ENCODE data around the gene TMEM169. TPM values are rescaled to one million over a fixed set of nuclear protein-coding genes. Genes with fewer than 3 reads are reported as not detected.

TMEM169 gene
- total RNA-seq, 1 donor from 2014 or later = 166 TPM

GRCh38 chr2:216081012-216081411 lies 707 bp upstream of the TMEM169 start:
- TF ChIP-seq, protein P1, sequence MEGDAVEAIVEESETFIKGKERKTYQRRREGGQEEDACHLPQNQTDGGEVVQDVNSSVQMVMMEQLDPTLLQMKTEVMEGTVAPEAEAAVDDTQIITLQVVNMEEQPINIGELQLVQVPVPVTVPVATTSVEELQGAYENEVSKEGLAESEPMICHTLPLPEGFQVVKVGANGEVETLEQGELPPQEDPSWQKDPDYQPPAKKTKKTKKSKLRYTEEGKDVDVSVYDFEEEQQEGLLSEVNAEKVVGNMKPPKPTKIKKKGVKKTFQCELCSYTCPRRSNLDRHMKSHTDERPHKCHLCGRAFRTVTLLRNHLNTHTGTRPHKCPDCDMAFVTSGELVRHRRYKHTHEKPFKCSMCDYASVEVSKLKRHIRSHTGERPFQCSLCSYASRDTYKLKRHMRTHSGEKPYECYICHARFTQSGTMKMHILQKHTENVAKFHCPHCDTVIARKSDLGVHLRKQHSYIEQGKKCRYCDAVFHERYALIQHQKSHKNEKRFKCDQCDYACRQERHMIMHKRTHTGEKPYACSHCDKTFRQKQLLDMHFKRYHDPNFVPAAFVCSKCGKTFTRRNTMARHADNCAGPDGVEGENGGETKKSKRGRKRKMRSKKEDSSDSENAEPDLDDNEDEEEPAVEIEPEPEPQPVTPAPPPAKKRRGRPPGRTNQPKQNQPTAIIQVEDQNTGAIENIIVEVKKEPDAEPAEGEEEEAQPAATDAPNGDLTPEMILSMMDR (IDR thresholded peaks at IDR 0.05; ENCODE audit: partially characterized antibody, unreplicated experiment) = no peak
- H3K4me1 Mint-ChIP-seq (ENCODE audit: low read depth, unreplicated experiment) = peaks cover 19% of the 10 kb centered on the region
- DNase-seq = no peak
- H3K27me3 Mint-ChIP-seq (ENCODE audit: unreplicated experiment) = peaks cover 21% of the 10 kb centered on the region
- H3K27ac Mint-ChIP-seq (ENCODE audit: unreplicated experiment) = peak overlapping the region; percentile 100
- peak overlapping the region; percentile 93 for H3K4me3 Mint-ChIP-seq (ENCODE audit: unreplicated experiment)
- H3K9me3 Mint-ChIP-seq (ENCODE audit: unreplicated experiment) = peaks cover 29% of the 10 kb centered on the region
- H3K36me3 Mint-ChIP-seq (ENCODE audit: unreplicated experiment) = no peaks in the 10 kb centered on the region

DNA sequence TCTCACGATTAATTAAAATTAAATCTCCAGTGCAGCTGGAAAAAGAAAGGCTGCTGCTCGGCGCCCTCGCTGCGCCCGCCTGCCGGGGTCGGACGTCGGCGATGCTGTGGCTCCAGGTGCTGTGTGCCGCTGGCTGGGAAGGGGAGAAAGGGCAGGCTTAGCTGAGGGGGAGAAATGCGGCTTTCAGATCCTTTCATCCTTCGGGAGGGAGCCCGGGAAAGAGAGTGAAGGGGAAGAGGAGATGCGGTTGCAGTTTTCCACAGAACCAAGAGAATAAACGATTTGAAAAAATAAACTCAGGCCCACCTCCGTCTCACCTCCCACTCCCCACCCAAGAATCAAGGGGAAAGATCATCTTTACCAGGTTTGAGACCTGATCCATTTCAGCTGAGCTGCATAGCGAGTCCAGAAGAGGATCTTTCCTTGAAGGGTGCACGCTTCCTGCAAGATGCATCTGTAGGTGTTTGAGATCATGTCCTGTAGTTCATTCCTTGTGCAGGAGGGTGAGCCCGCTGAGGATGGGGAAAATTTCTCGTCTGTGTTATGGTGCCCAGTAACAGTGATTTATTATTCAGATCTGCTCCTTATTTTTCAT lies 495 bp downstream of the TMEM169 start:
- DNase-seq = no peak
- peaks cover 21% of the 10 kb centered on the region for H3K27me3 Mint-ChIP-seq (ENCODE audit: unreplicated experiment)
- peak overlapping the region; percentile 93 for H3K4me3 Mint-ChIP-seq (ENCODE audit: unreplicated experiment)
- TF ChIP-seq, protein P1 (IDR thresholded peaks at IDR 0.05; ENCODE audit: partially characterized antibody, unreplicated experiment) = no peak
- peak overlapping the region; percentile 100 for H3K27ac Mint-ChIP-seq (ENCODE audit: unreplicated experiment)
- H3K4me1 Mint-ChIP-seq (ENCODE audit: low read depth, unreplicated experiment) = peaks cover 30% of the 10 kb centered on the region
- peaks cover 29% of the 10 kb centered on the region for H3K9me3 Mint-ChIP-seq (ENCODE audit: unreplicated experiment)
- H3K36me3 Mint-ChIP-seq (ENCODE audit: unreplicated experiment) = peaks cover 6% of the 10 kb centered on the region

- peak; percentile 70 for DNase-seq
- Mint-ChIP-seq H3K4me1 (ENCODE audit: low read depth, unreplicated experiment) (peaks cover 33% of the 10 kb centered on the region), H3K27me3 (ENCODE audit: unreplicated experiment) (peaks cover 21% of the 10 kb centered on the region), H3K9me3 (ENCODE audit: unreplicated experiment) (peaks cover 29% of the 10 kb centered on the region), H3K36me3 (ENCODE audit: unreplicated experiment) (peaks cover 6% of the 10 kb centered on the region), H3K4me3 (ENCODE audit: unreplicated experiment) (peak overlapping the region; percentile 93), H3K27ac (ENCODE audit: unreplicated experiment) (peak overlapping the region; percentile 100)
- TF ChIP-seq, protein P1 (IDR thresholded peaks at IDR 0.05; ENCODE audit: partially characterized antibody, unreplicated experiment) = no peak
These were observed 1.1 kb downstream of the TMEM169 start for GRCh38 chr2:216082805-216083204.

- Mint-ChIP-seq H3K4me3 (ENCODE audit: unreplicated experiment) (peak overlapping the region; percentile 93), H3K4me1 (ENCODE audit: low read depth, unreplicated experiment) (peaks cover 33% of the 10 kb centered on the region), H3K27me3 (ENCODE audit: unreplicated experiment) (peaks cover 21% of the 10 kb centered on the region), H3K27ac (ENCODE audit: unreplicated experiment) (peak overlapping the region; percentile 100), H3K36me3 (ENCODE audit: unreplicated experiment) (peaks cover 6% of the 10 kb centered on the region), H3K9me3 (ENCODE audit: unreplicated experiment) (peaks cover 29% of the 10 kb centered on the region)
- DNase-seq = peak; percentile 76
- TF ChIP-seq, protein P1 (IDR thresholded peaks at IDR 0.05; ENCODE audit: partially characterized antibody, unreplicated experiment) = no peak
These were observed 2.0 kb downstream of the TMEM169 start for GRCh38 chr2:216083464-216084281.

DNA sequence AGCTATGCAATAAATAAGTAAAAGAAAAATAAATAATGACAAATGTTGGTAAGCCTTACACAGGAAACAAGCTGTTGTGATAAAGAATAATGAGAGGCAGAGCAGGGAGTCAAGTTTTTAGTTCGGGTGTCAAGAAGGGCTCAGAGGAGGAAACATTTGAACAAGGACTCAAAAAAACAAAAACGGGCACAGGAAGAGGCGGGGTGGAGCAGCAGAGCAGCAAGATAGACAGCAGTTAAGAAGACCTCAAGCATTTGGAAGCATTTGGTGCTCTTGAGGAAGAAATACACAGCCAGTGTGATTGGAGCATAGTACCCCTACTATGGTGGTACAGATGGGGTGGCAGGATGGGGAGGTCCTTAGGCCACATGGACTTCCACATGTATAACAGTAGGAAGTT lies 2.8 kb downstream of the TMEM169 start:
- no peak for DNase-seq
- H3K27ac Mint-ChIP-seq (ENCODE audit: unreplicated experiment) = peak overlapping the region; percentile 100
- TF ChIP-seq, protein P1 (IDR thresholded peaks at IDR 0.05; ENCODE audit: partially characterized antibody, unreplicated experiment) = no peak

More for the DNA sequence above, 2.8 kb downstream of the TMEM169 start:
- Mint-ChIP-seq H3K36me3 (ENCODE audit: unreplicated experiment) (peaks cover 11% of the 10 kb centered on the region), H3K4me1 (ENCODE audit: low read depth, unreplicated experiment) (peaks cover 35% of the 10 kb centered on the region), H3K9me3 (ENCODE audit: unreplicated experiment) (peaks cover 29% of the 10 kb centered on the region), H3K27me3 (ENCODE audit: unreplicated experiment) (peaks cover 21% of the 10 kb centered on the region), H3K4me3 (ENCODE audit: unreplicated experiment) (peak overlapping the region; percentile 93)

All from glutamatergic neuron (in vitro differentiated cells).